NCI-H2029 (cell line): ENCODE results near the gene RAB3IL1.

ENCODE experiments used
- DNase-seq: peaks from one replicate; lab custom pipeline; 2025; lab: John Stamatoyannopoulos, UW

Gene RAB3IL1

DNA sequence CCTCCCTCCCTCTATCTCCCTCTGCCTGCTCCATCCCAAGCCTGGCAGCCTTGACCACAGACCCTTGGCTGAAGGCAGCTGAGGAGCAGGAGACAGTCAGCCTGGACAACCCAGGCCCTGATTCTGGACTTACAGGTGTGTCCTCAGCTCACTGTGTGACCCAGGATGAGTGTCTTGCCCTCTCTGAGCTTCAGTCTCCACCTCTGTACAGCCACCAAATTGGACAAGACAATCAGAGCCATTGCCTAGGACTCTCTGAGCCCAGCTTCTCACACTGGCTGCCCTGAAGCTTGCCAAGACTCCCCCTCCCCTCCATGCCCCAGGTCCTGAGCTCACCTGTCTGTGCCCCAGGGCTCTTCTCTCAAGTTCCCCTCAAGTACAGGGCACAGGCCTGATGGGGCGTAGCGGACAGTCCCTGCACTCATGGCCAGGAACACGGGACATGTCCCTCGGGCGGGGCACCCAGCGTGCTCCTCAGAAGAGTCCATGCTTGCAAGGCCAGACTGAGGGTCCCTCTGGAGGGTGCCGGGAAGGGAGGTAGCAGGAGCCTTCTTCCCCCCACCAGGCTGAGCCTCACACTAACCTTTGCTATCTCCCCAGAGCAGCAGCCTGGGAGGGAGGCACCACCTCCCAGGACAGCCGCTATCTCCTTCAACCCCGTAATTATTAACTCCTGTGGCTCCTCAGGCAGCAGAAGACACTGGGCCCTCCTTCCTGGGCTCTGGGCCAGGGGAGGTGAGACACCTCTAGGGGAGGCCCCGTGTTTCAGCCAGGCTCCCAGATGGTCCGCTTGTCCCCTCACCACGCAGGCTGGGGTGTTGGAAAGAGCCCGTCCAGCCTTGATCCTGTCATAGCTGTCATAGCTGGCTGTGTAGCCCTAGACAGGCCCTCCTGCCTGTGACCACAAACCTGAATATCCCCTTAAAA lies 2.6 kb upstream of the RAB3IL1 start:
- no peak for DNase-seq

DNA sequence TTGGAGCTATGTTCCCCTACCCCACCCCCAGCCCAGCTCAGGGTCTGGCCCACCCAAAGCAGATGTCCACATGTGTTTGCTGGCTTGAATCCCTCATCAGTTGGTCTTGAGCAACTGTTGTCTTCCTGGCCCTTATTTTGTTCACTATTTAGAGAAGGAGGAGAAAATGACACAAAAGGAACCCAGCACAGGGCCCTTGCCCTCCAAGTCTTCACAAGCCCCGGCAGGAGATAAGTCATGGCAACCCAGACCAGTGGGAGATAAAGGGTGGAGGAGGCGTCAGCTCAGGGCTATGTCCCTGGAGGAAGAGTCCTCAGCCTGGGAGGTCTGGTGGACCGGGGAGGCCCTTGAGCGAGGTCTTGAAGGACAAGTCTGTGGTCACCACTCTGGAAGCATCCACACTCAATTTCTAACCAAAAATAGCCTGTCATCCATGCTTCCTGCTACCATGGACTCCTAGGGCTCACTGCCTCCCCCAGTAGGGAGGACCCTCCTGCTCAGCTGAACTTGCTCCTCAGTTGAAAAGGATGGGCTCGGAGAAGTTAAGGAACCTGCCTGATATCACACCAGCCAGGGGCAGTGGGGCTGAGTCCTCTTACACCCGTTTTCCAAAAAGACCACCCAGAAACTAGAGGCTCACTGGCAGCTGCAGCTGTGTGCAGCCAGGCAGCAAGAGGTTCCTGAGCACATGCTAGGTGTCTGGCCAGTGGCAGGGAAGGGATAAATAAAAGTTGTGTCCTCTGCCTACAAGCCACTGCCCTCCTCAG lies 1.8 kb upstream of the RAB3IL1 start:
- DNase-seq, result no peak

DNA sequence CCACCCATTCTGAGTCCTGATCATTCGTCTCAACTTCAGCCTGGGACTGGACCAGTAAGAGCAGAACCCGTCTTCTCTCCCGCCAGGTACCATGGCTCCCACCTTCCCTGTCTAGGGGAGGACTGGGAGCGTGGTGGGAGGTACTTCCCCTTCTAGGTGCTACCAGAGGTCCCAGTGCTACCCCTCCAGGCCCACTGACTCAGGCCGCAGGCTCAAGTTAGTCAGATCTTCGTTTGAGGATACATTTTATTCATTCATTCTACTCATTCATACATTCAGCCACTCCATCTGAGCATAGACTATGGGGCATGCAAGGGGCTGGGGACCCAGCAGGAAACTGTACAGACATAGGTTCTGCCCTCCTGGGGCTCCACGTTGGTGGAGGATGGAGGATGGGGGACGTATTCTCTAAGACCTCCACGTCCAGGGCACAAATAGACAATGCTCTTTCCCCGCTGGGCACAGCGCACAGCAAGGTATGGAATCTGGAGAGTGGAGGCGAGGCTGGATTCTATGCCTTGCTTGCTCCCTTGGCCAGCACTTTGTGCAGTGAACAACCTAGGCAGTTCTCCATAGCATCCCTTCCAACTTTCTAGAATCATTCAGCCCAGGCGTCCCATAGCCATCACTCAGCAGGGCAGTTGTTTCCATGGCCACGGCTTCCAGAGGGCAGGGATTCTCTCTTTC lies 1.0 kb upstream of the RAB3IL1 start:
- DNase-seq, result no peak

DNA sequence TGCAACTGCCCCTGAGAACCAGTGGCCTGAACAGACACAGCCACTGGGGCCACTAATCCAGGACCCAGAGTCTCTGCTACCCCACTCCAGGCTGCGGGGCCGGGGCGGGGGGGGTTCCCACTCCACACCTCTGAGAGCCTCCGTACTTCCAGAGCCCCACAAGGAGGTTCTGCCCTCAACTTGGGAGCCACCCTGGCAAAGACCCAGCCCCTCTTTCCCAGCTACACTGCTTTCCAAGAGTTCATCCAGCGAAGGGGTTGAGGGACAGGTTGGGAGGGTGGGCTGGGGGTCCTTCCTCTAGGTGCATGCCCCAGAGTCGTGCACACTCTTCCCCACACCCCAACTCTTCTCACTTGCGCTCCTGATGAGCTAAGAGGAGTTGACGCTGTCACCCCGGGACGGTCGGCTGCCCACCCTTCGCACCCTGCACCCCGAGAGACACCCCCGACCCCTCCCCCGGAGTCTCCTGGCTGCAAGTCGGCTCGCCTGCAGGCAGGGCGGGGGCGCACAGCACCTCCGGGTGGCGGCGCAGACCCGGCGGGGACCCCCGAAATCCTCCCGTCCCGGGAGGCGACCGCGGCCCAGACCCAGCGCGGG lies 531 bp downstream of the RAB3IL1 start:
- DNase-seq, result no peak

DNA sequence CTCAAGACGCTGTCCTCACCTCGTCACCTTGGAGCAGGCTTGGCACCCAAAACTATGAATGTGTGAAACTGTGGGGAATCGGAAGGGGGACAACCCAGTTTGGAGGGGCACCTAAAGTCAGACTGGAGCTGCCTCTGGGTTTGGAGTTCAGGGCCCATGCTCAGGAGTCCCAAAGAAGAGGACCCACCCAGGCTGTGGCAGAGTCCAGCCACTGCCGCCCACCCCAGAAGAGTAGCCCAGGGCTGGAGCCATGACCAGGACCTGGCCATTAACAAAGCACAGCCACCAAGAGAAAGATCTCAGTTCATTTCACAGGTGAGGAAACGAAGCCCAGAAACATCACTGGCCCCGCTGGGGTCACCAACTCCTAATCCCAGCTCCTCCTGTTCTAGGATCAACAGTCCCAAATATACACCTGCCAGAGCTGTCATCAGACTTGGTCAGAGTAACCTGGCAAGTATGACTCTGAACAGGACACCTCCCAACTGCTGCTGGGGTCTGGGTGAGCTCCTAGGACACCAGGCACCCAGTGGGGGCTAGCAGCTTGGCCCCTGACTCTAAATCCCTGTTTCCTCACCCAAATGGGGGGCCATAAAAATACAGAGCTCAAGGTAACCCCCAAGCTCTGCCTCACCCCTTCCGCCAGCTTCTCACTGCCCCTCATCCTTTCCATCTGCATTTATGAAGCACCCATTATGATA lies 2.7 kb downstream of the RAB3IL1 start:
- no peak for DNase-seq

DNA sequence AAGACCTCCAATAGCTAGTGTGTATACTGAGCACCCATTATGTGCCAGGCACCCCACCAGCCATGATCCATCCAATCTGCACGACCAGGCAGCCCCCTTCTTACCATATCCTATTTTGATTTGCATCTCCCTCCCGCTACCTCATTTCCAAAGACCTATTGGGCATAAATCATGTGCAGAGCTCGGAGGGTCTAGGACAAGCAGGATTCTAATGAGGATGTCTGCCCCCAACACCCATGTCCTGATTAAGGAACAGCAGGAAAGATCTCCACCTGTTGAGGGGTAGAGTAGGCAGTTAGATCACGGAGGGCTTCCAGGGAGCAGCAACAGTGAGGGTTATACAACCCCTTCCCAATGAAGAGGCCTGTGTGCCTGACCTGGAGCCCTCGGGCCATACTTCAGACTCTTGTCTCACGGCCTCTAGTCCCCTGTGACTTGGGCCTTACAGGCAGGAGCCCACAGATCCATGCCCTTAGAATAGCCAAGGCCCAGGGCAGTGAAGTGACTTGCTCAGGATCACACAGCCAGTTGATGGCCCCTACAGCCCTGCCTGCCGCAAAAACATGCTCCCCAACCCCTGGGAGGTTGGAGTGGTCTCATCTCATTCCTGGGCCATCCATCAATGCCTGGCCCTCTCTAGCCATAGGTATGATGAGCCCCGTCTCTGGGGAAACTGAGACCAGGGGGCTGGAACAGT lies 3.5 kb downstream of the RAB3IL1 start:
- DNase-seq, result no peak

- no peak for DNase-seq
These were observed 4.2 kb downstream of the RAB3IL1 start for GRCh38 chr11:61912991-61913698.

DNA sequence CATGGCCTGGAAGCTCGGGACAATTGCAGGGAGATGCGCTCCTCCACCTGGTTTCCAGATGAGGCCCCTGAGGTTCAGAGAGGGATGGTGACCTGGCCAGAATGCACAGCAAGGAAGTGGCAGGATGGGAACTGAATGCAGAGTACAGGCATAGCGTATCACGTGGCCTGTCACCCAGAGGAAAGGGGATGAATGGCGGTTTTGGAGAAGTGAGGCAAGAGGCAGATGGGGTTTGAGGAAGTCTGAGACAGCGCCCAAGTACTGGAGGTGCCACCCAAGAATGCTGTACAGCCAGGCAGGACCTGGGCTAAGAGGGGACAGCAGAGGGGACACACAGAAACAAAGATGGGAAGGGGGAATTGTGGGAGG lies 4.9 kb downstream of the RAB3IL1 start:
- no peak for DNase-seq

- DNase-seq, result no peak
These were observed 5.5 kb downstream of the RAB3IL1 start for GRCh38 chr11:61911701-61912529.

DNA sequence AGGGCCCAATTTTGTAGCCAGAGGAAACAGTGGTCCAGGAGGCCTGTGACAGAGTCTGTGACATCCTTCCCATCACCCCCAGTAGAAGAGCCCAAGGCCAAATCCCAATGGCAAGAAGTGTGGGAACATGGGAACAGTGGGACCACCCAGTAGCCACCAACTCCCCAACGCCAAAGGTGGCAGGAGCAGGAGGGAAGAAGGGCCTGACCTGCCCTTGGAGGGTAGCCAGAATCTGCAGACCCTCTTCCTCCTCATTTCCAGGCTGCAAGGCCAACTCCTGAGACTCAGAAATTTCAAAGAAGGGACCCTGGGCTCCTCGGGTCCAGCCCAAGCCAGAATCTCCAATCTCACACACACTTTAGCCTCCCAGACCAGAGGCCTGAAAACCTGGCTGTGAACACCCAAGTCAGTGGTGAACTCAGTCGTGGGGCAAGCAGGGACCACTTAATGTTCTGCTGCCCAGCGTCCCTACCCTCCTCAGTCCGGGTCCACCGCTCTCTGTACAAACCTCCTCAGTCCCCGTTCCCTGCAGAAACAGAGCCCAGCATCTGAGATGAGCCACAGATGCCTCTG lies 6.2 kb downstream of the RAB3IL1 start:
- no peak for DNase-seq

DNA sequence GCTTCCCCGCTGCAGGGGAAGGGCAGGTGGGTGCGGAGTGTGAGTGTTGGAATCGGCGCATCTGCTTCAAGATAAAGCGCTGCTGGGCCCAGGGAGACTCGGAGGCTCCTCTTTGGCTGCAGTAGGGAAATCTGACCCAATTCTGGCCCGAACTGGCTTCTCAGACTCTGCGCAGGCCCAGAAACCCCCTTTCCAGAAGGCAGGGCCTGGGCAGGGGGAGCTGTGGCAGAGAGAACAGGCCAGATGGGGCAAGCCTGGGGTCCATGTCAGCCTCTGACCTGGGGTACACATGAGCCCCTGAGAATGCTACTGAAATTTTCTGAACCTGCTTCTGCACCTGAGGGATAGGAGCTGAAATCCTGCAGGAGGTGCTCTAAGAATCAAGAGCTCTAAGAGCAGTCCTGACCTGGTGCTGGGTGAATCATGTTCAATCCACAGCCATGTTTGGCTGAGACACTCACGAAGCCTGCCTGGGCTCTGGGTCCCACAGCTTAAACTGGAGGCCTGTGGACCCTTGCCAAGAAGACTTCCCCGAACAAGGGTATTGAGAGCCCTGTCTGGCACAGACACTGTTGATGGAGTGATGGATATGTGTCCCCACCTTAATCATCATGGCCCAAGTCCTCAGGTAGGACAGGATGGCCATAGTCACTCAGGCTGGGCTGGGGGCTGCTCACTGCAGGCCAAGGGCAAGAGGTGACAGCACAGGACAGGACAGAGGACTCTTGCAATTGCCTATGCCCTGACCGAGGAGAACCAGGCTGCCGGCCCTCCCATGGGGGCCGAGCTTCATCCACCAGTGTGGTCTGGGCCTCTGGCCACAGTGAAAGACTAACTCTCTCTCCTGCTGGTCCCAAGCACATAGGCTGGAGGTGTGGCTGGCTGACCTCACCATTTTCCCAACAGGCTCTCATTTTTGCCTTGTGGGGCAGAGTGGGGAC lies 6.9 kb downstream of the RAB3IL1 start:
- no peak for DNase-seq

DNA sequence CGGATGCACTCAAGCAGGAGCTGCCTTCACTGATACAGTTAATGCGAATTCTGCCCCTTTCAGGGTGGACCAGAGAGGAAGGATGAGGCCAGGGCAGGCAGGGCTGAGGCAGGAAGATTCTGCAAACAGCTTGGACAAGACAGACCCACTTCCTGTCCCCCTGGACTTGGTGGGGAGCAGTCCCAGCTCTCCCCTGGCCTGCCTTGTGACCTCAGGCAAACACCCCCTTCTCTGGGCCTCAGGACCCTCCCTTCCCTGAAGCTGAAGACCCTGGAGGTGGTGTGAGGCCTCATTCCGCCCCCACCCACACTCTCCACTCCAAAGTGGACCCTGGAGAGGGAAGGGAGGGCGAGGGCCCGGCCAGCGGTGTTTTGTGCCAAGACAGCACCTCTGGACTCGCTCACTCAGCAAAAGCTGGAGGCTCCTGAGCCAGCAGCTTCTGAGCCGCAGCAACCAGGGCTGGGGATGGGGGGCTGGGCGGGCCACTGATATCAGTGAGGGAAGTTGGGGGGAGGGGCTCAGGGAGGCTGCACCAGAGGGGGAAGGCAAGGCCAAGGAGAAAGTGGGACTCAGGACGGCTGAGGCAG lies 8.5 kb downstream of the RAB3IL1 start:
- DNase-seq, result no peak

DNA sequence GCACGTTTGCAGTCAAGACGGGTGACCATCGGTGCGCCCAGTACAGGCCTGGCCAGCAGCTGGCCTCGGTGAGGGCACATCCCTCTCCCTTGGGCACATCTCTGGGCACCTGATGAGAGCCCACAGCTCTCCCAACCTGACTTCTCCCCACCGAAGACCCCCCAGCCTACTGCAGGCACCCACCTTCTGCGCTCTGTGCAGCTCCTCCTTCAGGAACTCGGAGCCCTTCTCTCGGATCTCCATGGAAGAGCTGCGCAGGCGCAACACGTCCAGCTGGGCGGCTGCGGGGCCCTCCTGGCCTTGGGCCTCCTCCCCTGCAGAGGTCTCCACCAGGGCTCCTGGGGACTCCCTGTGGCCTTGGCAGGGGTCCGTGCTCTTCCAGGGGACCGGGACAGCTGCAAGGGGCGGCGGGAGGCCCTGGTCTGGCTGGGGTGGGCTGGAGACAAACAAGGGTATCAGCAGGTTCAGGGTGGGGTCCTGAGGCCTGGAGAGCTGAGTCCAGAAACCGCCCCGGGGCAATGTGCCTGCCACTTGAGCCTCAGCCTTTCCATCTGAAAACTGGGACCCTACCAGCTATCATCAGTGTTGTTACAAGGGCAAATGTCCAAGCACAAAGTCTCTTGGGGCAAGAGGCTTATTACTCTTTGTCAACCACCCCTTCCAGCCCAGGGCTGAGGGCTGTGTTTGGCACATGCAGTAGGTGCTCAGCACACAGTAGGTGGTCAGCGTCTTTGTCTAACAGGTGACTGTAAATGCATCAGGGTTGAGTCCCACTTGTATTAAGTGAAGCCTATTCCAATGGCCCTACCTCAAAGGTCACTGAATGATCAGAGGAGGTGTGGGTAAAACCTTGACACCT lies 9.3 kb downstream of the RAB3IL1 start:
- no peak for DNase-seq

- DNase-seq, result no peak
These were observed 10.1 kb downstream of the RAB3IL1 start for GRCh38 chr11:61907282-61907681.

- DNase-seq, result no peak
These were observed 10.8 kb downstream of the RAB3IL1 start for GRCh38 chr11:61906522-61906909.

- DNase-seq, result no peak
These were observed 11.4 kb downstream of the RAB3IL1 start for GRCh38 chr11:61905801-61906521.
